OCI-M1 (cell line): Measurements from ENCODE around the gene GHR.

Experiments used
- DNase-seq: peaks from one replicate; lab custom pipeline; 2025; lab: John Stamatoyannopoulos, UW

Gene GHR

DNA sequence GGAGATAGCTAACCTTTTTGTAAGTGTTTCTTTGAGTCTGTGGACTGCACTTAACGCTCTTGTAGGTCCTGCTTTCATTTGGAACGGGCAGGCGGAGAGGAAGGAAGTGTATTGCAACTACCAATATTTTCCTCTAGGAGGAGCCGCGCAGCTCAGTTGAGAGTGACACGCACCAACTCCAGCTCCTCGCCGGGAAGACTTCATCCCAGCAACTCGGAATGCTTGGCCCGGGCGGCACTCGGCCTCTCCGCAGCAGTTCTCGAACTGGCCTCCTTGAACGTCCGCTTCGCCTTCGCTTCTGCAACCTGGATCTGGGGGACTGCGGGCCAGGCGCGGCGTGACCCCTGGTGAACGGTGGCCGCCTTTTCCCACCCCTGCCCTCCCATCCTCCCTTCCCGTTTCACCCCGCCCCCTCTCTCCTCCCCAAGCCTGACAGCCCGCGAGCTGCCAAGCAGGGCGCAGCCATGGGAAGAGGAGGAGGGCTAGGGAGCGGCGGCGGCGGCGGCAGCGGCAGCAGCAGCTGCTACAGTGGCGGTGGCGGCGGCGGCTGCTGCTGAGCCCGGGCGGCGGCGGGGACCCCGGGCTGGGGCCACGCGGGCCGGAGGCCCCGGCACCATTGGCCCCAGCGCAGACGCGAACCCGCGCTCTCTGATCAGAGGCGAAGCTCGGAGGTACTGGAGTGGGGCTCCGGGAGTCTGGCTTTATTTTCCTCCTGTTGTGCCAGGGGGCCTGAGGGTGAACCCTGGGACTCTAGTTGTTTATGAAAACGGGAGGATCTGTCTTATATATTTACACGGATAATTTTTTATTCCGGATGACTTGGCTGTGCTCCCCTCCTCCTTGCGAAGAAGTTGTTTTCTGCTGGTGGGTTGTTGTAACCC is at the start of gene GHR:
GHR (plus strand) TSS at position 155 of the 881 bp plus-strand sequence. CDS start 142,436 bp downstream, outside the sequence.
- peak; percentile 9 for DNase-seq

DNA sequence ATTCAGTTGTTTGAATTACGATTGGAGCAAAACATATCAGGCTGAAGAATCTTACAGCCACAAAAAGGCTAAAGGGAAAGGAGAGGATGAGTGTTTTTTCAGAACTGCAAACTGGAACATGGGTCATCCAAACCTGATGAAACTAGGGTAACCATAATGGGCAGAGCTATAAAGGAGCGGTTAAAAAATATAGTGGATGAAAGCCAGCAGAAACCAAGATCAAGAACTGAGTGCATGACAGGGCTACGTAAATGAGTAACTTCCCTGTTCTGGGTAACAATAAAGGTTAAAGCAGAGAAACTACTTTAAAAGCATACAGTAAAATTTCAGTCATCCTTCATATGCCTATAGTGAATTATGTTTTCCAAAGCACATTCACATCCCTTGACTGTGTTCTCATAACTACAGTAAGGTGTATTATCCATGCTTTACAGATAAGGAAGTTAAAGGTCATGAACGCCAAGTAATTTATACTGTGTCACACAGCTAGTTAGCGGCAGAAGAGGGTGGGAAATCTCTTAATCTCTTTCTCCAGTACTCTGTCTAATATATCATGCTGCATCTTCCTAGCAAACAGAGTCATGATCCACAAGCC is 48.5 kb upstream of the GHR start:
- DNase-seq = no peak

GRCh38 chr5:42377496-42377895 is 45.7 kb upstream of the GHR start:
- DNase-seq = no peak

- no peak for DNase-seq
These were observed 41.3 kb upstream of the GHR start for GRCh38 chr5:42381973-42382372.

DNA sequence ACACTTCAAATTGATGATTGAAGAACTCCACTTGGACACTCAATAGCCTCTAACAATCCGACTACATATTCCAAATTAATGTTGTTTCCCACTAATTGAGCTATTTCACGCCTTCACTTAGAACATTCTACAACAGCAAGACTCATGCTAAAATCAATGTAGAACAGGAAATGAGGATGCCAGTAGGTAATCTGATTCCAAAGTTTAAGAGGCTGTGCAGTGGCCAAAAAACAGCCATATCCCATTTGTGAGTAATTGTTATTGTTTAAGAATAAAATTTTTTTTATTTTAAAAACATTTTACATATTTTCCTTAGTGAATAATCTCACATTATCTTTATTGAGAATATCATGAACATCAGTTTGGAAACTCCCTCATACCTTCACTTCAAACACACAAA is 35.7 kb upstream of the GHR start:
- no peak for DNase-seq

DNA sequence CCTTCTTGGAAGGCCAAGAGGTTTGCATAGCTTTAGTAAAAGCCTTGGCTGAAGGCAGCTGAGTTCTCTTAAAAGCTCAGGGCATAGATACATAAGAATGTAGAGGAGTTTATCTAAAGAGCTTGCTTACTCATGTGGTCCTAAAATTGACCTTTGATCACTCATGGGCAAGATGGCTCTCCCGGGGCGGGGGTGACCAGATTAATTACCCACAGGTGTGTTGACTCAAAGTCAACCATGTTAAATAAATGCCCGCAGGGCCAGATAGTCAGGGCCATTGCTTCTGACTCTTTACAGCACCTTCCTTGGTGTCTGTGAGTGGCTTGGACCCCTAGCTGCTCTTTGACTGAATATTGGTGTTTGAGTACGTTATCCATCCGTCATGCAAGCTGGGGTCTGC is 33.1 kb upstream of the GHR start:
- DNase-seq = no peak

DNA sequence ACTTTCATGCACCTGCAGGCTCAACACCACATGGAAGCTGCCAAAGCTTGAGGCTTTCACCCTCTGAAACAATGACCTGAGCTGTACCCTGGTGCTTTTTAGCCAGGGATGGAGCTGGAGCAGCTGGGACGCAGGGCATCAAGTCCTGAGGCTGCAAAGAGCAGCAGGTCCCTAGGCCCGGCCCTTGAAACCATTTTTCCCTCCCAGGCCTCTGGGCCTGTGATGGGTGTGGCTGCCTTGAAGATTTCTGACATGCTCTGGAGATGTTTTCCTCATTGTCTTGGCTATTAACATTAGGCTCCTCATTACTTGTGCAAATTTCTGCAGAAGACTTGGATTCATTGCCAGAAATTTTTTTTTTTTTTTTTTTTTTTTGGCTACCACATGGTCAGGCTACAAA is 30.3 kb upstream of the GHR start:
- no peak for DNase-seq

DNA sequence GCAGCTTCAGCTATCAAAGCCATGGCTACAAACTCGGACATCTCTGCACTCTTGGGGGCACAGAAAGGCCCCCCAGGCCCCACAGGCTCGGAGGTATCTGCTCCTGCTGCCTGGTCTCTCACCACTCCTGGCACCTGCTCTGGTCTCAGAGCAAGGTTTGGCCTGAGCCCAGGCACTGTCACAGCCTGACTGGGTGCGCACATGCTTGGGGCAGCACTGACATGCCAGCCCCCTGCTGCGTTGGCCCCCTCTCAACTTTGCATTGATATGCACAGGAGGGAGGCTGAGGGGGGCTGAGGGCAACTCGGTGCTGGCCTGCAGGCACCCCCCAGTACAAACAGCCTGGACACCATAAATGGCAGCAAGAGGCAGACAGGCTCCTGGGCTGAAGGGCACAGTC is 27.1 kb upstream of the GHR start:
- no peak for DNase-seq

DNA sequence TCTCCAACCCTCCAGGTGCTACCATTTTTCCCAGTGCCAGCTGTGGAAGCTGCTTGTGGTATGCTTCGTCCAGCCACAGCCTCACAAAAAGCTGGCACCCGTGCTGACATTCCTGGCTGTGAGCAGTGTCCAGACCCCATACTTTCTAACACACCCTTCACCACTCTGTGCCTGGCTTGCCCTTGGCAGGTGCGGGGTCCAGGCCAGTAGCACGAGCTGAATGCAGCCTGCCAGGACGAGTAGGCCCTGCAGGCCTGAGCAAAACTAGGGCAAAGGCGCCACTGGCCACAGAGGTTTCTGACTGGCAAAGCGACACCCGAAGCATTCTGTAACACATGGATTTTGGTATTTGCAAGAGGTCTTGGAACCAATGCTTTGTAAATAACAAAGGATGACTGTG is 26.0 kb upstream of the GHR start:
- DNase-seq = no peak

DNA sequence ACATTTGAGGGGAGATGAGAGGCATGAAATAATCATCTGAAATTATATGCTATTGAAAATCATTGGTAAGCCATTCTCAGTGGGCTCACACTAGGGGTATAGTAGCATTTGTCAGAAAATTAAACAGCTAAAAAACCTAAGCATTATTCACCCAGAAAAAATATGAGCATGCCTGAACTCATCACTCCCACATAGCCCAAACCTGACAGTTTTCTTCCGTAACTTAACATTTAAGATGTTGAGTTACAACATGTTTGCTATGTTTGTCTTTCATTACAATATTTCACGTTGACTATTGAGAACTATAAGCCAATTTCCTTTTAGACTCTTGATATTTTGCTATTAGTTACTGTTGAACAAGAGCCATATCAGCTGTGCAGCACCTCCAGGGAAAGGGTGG is 23.5 kb upstream of the GHR start:
- no peak for DNase-seq

DNA sequence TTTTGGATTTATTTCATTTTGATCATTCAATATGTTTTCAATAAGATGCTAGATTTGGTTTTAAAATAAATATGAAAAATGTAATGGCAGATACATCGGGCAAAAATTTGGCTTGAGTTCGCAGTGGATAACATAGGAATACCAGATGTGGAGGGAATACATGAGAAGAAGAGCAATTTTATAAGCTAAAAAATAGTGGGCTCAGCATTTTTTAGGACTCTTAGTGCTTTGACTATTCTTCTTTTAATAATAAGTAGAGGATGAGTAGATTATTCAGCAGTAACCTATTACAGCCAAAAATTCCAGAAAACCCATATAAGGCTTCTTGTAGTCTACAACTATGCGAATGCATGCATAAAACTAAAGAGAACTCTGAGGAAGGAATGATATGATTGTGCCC is 22.8 kb upstream of the GHR start:
- no peak for DNase-seq

DNA sequence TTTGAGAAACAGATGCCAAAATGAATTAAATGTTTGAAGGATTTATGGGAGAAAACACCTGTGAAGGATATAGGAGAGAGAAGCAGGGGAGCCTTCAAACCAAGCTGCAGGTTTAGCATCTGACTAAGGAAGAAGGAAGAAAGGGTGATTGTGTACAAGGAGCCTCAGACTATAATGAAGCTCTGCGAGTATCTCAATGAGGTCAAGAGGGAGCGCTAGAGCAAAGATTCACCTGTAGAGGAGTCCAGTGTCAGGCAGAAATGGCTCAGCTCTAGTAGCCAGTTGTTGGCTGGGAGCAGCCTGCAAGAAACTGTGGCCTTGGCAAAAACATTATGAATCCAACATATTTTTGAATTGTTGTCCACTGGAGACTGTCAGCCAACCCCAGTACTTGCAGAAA is 20.0 kb upstream of the GHR start:
- no peak for DNase-seq

DNA sequence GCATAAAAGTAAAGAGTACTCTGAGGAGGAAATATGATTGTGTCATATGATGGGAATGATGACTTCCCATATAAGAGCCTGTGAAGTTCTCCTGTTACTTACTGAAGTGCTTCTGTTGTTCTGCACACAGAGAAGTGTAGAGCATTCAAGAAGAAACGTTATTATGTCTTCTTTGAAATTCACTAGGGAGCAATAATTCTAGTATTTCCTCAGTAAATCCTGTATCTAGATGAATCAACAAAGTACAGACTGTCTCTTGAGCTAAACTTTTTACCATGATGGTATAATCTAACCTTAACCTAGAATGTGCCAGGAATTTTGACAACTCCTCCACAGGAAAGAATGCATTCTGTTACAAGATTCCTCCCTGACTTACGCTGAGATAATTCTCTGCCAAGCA is 18.9 kb upstream of the GHR start:
- no peak for DNase-seq

- DNase-seq = no peak
These were observed 3.9 kb upstream of the GHR start for GRCh38 chr5:42419294-42419693.

GRCh38 chr5:42422656-42423280 is 471 bp upstream of the GHR start:
- DNase-seq = no peak

GRCh38 chr5:42426016-42426415 is 2.8 kb downstream of the GHR start:
- DNase-seq = no peak

- no peak for DNase-seq
These were observed 6.5 kb downstream of the GHR start for GRCh38 chr5:42429694-42430093.

- no peak for DNase-seq
These were observed 10.9 kb downstream of the GHR start for GRCh38 chr5:42434047-42434724.

DNA sequence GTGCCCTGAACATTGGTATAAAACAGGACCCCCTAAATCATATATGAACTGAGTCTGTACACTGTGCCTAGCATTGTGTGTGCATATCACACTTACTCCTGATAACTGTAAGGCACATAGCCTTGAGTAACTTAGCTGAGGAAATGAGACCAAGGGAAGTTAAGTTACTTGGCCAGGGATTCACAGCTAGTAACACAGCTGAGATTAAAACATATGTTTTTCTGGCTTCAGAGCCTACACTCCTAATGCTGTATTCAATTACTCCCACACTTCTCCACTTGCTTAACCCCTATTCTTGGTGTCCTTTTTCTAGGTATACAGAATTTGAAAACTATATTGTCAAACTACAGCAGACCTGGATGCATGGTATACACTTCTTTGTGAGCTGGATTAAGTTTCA is 12.8 kb downstream of the GHR start:
- no peak for DNase-seq

- DNase-seq = no peak
These were observed 31.2 kb downstream of the GHR start for GRCh38 chr5:42454216-42454995.

DNA sequence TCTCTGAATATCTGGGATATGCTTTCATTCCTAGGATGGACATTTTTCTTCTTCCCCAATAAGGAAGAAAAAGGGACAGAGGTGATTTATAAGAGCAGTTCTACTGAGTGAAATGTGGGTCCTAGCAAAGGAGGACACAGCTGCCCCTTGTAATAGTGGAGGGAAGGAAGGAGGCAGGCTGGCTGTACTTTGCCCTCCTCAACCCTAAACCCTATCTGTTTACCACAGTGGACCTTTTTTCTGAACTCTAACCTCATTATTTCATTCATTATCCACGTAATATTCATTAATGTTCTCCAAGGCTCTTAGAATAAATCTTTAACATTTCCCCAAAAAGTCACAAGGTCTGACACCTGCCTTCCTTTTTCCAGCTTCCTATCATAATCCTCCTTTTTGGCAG is 37.8 kb downstream of the GHR start:
- no peak for DNase-seq

DNA sequence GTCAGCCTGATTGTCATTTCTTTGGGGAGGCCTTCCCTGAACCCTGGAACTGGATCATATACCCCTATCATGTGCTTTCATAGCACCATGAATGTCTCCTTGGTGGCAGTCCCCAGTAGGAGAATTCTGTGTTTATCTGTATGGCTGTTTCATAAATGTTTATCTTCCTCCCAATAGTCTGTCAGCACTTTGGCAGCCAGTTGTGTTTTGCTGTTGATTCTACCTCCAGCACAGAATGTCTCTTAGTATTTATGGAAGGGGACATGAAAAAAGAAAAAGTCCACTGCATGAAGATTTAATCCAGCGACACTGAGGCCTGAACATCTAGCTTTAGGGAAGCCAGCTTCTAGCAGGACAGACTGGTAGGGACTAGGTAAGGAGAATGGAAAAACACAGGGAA is 38.3 kb downstream of the GHR start:
- no peak for DNase-seq
